HG02885 (cell line): ENCODE data around the gene IGSF21.

ENCODE experiments used
- ATAC-seq: cut with Tn5 transposase; IDR thresholded peaks from one replicate; pipeline ENCODE4 v1.9.1; 2021; ENCODE audit warnings: mild to moderate bottlenecking; ENCODE audit not compliant: unreplicated experiment, poor library complexity

The IGSF21 gene

GRCh38 chr1:18093646-18094045 lies 14.0 kb upstream of the IGSF21 start:
- ATAC-seq, result no peak

- ATAC-seq, result no peak
Observed at GRCh38 chr1:18094096-18094495, 13.5 kb upstream of the IGSF21 start.

GRCh38 chr1:18097206-18097605 lies 10.4 kb upstream of the IGSF21 start:
- ATAC-seq, result no peak

GRCh38 chr1:18099026-18099425 lies 8.6 kb upstream of the IGSF21 start:
- ATAC-seq, result no peak

GRCh38 chr1:18100060-18100459 lies 7.5 kb upstream of the IGSF21 start:
- no peak for ATAC-seq

GRCh38 chr1:18100491-18101063 lies 7.0 kb upstream of the IGSF21 start:
- no peak for ATAC-seq

GRCh38 chr1:18101508-18101907 lies 6.1 kb upstream of the IGSF21 start:
- ATAC-seq, result no peak

- ATAC-seq, result no peak
Observed at GRCh38 chr1:18103788-18104421, 3.7 kb upstream of the IGSF21 start.

GRCh38 chr1:18104546-18105100 lies 3.0 kb upstream of the IGSF21 start:
- ATAC-seq, result no peak

GRCh38 chr1:18105196-18105595 lies 2.4 kb upstream of the IGSF21 start:
- no peak for ATAC-seq

- no peak for ATAC-seq
Observed at GRCh38 chr1:18108299-18109057, 880 bp downstream of the IGSF21 start.

GRCh38 chr1:18109058-18109755 lies 1.6 kb downstream of the IGSF21 start:
- no peak for ATAC-seq

- ATAC-seq, result no peak
Observed at GRCh38 chr1:18109756-18110597, 2.4 kb downstream of the IGSF21 start.

GRCh38 chr1:18110598-18110939 lies 3.0 kb downstream of the IGSF21 start:
- ATAC-seq, result no peak

- no peak for ATAC-seq
Observed at GRCh38 chr1:18110968-18111367, 3.4 kb downstream of the IGSF21 start.

GRCh38 chr1:18111605-18112297 lies 4.2 kb downstream of the IGSF21 start:
- no peak for ATAC-seq

GRCh38 chr1:18112611-18113010 lies 5.0 kb downstream of the IGSF21 start:
- no peak for ATAC-seq

- ATAC-seq, result no peak
Observed at GRCh38 chr1:18114726-18115410, 7.3 kb downstream of the IGSF21 start.

GRCh38 chr1:18116777-18117176 lies 9.2 kb downstream of the IGSF21 start:
- no peak for ATAC-seq
